ENCODE results near the gene ETV4. TPM values are rescaled to one million over a fixed set of nuclear protein-coding genes. Genes with fewer than 3 reads are reported as not detected.

The ETV4 gene
- polyA plus RNA-seq, 1 of the 3 experiments (the other 2 are of a cell fraction): 33.2 TPM

DNA sequence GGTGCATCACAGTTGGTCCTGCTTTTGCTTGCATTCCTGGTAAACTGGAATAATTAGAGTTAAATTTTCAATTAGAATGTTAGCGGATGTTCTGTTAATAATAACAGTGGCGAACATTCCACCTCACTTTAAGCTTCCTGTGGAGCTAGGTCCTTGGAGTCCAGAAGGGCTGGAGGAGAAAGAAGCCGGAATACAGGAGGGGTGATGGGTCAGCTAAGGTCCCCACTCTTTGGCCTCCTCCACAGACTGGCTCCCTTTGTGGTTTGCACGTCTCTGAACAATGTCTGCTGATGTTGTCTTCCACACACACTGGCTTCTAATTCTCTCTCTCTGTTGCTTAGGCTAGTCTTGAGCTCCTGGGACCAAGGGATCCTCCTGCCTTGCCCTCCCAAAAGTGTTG, 35.0 kb upstream of the ETV4 start (continued):
- TF ChIP-seq, protein P1, sequence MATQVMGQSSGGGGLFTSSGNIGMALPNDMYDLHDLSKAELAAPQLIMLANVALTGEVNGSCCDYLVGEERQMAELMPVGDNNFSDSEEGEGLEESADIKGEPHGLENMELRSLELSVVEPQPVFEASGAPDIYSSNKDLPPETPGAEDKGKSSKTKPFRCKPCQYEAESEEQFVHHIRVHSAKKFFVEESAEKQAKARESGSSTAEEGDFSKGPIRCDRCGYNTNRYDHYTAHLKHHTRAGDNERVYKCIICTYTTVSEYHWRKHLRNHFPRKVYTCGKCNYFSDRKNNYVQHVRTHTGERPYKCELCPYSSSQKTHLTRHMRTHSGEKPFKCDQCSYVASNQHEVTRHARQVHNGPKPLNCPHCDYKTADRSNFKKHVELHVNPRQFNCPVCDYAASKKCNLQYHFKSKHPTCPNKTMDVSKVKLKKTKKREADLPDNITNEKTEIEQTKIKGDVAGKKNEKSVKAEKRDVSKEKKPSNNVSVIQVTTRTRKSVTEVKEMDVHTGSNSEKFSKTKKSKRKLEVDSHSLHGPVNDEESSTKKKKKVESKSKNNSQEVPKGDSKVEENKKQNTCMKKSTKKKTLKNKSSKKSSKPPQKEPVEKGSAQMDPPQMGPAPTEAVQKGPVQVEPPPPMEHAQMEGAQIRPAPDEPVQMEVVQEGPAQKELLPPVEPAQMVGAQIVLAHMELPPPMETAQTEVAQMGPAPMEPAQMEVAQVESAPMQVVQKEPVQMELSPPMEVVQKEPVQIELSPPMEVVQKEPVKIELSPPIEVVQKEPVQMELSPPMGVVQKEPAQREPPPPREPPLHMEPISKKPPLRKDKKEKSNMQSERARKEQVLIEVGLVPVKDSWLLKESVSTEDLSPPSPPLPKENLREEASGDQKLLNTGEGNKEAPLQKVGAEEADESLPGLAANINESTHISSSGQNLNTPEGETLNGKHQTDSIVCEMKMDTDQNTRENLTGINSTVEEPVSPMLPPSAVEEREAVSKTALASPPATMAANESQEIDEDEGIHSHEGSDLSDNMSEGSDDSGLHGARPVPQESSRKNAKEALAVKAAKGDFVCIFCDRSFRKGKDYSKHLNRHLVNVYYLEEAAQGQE (IDR thresholded peaks at IDR 0.05; ENCODE audit: low read depth, low read length): no peak

DNA sequence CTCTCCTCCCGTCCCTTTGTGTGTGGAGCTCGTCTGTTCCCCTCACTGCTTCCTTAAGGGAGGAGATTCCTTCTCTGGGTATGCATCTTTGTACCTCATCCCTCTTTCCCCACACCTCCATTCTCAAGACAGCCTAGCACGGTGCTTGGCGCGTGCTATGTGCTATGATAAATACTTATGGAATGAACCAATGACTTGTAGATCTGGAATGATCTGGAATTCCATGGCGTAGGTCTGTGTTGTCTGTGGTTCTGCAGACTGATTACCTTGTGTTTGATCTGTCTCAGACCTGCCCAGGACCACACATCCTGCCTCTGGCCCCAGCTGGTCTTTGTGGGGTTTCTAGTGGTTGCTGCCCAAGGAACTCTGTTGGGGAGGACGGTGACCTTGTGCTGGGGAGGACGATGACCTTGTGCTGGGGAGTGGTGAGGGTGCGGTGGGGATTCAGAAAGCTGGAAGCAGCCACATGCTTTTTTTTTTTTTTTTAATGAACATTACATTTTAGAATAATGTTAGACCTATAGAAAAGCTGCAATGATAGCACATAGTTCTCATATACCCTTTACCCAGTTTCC, 33.5 kb upstream of the ETV4 start:
- POLR2A ChIA-PET: interaction anchor here (0.6 kb wide), 1 partner anchor 78 kb away, joined by 3 read pairs; no protein-coding TSS in a partner anchor
- CTCF ChIA-PET: interaction anchor here (0.6 to 10.5 kb wide), 9 partner anchors 10 to 271 kb away, joined by 3 to 97 read pairs (median 4); partner anchors contain the start of gene SOST
- peak overlapping the region in 1 of 2 experiments; percentile 41; a peak in 1 of 4 replicates for H3K27ac ChIP-seq (ENCODE audit: low read depth in 2 of 2, low read length in 1 of 2)
- no peak overlapping the region for H3K4me3 ChIP-seq (ENCODE audit: low read depth in 2 of 2, low read length in 1 of 2)
- peaks cover 10% of the 10 kb centered on the region in 2 experiments; a peak in 2 of 4 replicates for H3K4me1 ChIP-seq (ENCODE audit: control insufficient read depth in 1 of 2, insufficient read depth in 2 of 2, low read depth in 1 of 2, low read length in 1 of 2)
- H3K9me2 ChIP-seq: no peaks in the 10 kb centered on the region
- no peaks in the 10 kb centered on the region for H3K9me3 ChIP-seq
- peaks cover 4% of the 10 kb centered on the region for H3F3A ChIP-seq (replicated peaks; ENCODE audit: insufficient read depth)
- H3K4me2 ChIP-seq: peak overlapping the region; percentile 29
- no peaks in the 10 kb centered on the region for H3K27me3 ChIP-seq (ENCODE audit: insufficient read depth)
- H3K79me2 ChIP-seq (ENCODE audit: insufficient read depth): no peaks in the 10 kb centered on the region
- no peaks in the 10 kb centered on the region for H3K36me3 ChIP-seq (replicated peaks in 1 of 2; ENCODE audit: control insufficient read depth in 1 of 2, insufficient read depth in 2 of 2, low read length in 1 of 2)
- no peak for DNase-seq
- WGBS (ENCODE audit: low lambda C conversion rate): 45% methylated on average over 9 of the region's 9 CpGs
- peak overlapping the region; percentile 45; the same call in 1 of the 2 replicates for H3K9ac ChIP-seq
- no peaks in the 10 kb centered on the region for H4K20me1 ChIP-seq (ENCODE audit: insufficient read depth)
- H2AFZ ChIP-seq (ENCODE audit: low read depth): peak overlapping the region; percentile 60; the same call in 1 of the 2 replicates
- peak; percentile 88 for TF ChIP-seq JUND (IDR thresholded peaks at IDR 0.05)
- TF ChIP-seq, protein P2, sequence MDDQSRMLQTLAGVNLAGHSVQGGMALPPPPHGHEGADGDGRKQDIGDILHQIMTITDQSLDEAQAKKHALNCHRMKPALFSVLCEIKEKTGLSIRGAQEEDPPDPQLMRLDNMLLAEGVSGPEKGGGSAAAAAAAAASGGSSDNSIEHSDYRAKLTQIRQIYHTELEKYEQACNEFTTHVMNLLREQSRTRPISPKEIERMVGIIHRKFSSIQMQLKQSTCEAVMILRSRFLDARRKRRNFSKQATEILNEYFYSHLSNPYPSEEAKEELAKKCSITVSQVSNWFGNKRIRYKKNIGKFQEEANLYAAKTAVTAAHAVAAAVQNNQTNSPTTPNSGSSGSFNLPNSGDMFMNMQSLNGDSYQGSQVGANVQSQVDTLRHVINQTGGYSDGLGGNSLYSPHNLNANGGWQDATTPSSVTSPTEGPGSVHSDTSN (IDR thresholded peaks at IDR 0.05): peak; percentile 58
- TF ChIP-seq, protein P3, sequence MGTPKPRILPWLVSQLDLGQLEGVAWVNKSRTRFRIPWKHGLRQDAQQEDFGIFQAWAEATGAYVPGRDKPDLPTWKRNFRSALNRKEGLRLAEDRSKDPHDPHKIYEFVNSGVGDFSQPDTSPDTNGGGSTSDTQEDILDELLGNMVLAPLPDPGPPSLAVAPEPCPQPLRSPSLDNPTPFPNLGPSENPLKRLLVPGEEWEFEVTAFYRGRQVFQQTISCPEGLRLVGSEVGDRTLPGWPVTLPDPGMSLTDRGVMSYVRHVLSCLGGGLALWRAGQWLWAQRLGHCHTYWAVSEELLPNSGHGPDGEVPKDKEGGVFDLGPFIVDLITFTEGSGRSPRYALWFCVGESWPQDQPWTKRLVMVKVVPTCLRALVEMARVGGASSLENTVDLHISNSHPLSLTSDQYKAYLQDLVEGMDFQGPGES (IDR thresholded peaks at IDR 0.05; ENCODE audit: low read depth, low read length): no peak
- TF ChIP-seq, protein P4, sequence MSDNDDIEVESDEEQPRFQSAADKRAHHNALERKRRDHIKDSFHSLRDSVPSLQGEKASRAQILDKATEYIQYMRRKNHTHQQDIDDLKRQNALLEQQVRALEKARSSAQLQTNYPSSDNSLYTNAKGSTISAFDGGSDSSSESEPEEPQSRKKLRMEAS (IDR thresholded peaks at IDR 0.05; ENCODE audit: low read depth): peak; percentile 72
- TF ChIP-seq RCOR1 (IDR thresholded peaks at IDR 0.05; ENCODE audit: low read length): no peak
- TF ChIP-seq FOXJ3 (CRISPR knock-in tag; IDR thresholded peaks at IDR 0.05): no peak
- peak; percentile 65 for TF ChIP-seq TCF12 (IDR thresholded peaks at IDR 0.05)
- peak; percentile 28; the same call in 1 of the 2 replicates for TF ChIP-seq NFIC (IDR thresholded peaks at IDR 0.05; ENCODE audit: borderline replicate concordance)
- no peak for TF ChIP-seq NRF1 (IDR thresholded peaks at IDR 0.05; ENCODE audit: low read depth, low read length)
- no peak for TF ChIP-seq ELF1 (IDR thresholded peaks at IDR 0.05)
- TF ChIP-seq SMC3 (IDR thresholded peaks at IDR 0.05; ENCODE audit: low read depth, low read length): no peak
- no peak for TF ChIP-seq GATA2 (CRISPR knock-in tag; IDR thresholded peaks at IDR 0.05)
- TF ChIP-seq, protein P5, sequence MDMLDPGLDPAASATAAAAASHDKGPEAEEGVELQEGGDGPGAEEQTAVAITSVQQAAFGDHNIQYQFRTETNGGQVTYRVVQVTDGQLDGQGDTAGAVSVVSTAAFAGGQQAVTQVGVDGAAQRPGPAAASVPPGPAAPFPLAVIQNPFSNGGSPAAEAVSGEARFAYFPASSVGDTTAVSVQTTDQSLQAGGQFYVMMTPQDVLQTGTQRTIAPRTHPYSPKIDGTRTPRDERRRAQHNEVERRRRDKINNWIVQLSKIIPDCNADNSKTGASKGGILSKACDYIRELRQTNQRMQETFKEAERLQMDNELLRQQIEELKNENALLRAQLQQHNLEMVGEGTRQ (IDR thresholded peaks at IDR 0.05; ENCODE audit: borderline replicate concordance, low read depth, low read length): no peak
- TF ChIP-seq TAF1 (IDR thresholded peaks at IDR 0.05; ENCODE audit: borderline replicate concordance, low read depth, low read length): no peak
- TF ChIP-seq MEF2A (IDR thresholded peaks at IDR 0.05; ENCODE audit: borderline replicate concordance, low read depth): no peak
- TF ChIP-seq FOXM1 (IDR thresholded peaks at IDR 0.05; ENCODE audit: low read depth): no peak
- TF ChIP-seq MXI1 (IDR thresholded peaks at IDR 0.05; ENCODE audit: low read depth, low read length): no peak
- TF ChIP-seq YY1 (IDR thresholded peaks at IDR 0.05; ENCODE audit: low read depth): no peak
- TF ChIP-seq EZH2phosphoT487 (IDR thresholded peaks at IDR 0.05; ENCODE audit: borderline replicate concordance, low read depth): no peak
- TF ChIP-seq GABPA (IDR thresholded peaks at IDR 0.05; ENCODE audit: low read depth): no peak
- no peak for TF ChIP-seq SIN3A (IDR thresholded peaks at IDR 0.05; ENCODE audit: borderline replicate concordance, low read depth, low read length)
- TF ChIP-seq, protein P6, sequence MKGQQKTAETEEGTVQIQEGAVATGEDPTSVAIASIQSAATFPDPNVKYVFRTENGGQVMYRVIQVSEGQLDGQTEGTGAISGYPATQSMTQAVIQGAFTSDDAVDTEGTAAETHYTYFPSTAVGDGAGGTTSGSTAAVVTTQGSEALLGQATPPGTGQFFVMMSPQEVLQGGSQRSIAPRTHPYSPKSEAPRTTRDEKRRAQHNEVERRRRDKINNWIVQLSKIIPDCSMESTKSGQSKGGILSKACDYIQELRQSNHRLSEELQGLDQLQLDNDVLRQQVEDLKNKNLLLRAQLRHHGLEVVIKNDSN (IDR thresholded peaks at IDR 0.05; ENCODE audit: borderline replicate concordance, low read depth): no peak
